K562 (cell line): ENCODE data around the gene PDE6D. TPM values are rescaled to one million over a fixed set of nuclear protein-coding genes. Genes with fewer than 3 reads are reported as not detected.

Experiments used
- CEBPG ChIP-seq, 3 experiments: fragments of 200-800 bp in 1 of 3; sonication (Bioruptor generic) in 1 of 3; sonication (generic) in 1 of 3; formaldehyde crosslinking in 1 of 3; IDR thresholded peaks in 2 of 3; conservative IDR thresholded peaks in 1 of 3; 2 replicates each; pipeline versions ENCODE4 v1.6.1 to v1.8.0; 2016 to 2022; ENCODE audit warnings: missing compliant biosample characterization in 2 of 3, missing genetic modification characterization in 2 of 3, mild to moderate bottlenecking in 1 of 3, missing genetic modification reagents in 1 of 3
- COPS2 ChIP-seq: fragments of 450-650 bp; conservative IDR thresholded peaks from 2 replicates; pipeline ENCODE4 v1.6.1; 2016; ENCODE audit warnings: mild to moderate bottlenecking, moderate library complexity
- CREM ChIP-seq: IDR thresholded peaks from 2 replicates; pipeline ENCODE4 v1.6.1; 2014; ENCODE audit warnings: antibody characterized with exemption, low read depth
- GABPB1 ChIP-seq: sonication (generic); formaldehyde crosslinking; IDR thresholded peaks from 2 replicates; pipeline ENCODE4 v1.8.0; 2022; ENCODE audit warnings: mild to moderate bottlenecking, missing genetic modification reagents
- HMG20B ChIP-seq: fragments of 250-450 bp; sonication (Bioruptor Pico); IDR thresholded peaks from 2 replicates; pipeline ENCODE4 v1.5.0; 2021; ENCODE audit warnings: mild to moderate bottlenecking
- IFI16 ChIP-seq: fragments of 250-450 bp; sonication (Bioruptor Pico); IDR thresholded peaks from 2 replicates; pipeline ENCODE4 v2.1.2; 2022; ENCODE audit warnings: mild to moderate bottlenecking, inconsistent platforms
- OTX1 ChIP-seq: fragments of 450-650 bp; formaldehyde crosslinking; IDR thresholded peaks from 2 replicates; pipeline ENCODE4 v1.4.0; 2022; ENCODE audit warnings: mild to moderate bottlenecking
- POLR2G ChIP-seq: fragments of 200-400 bp; formaldehyde crosslinking; IDR thresholded peaks from 2 replicates; pipeline ENCODE4 v1.6.1; 2017; ENCODE audit warnings: low read depth, mild to moderate bottlenecking, antibody characterized with exemption, low read length, moderate library complexity
- POU5F1 ChIP-seq: fragments of 150-350 bp; IDR thresholded peaks from 2 replicates; pipeline ENCODE4 v1.6.1; 2014; ENCODE audit warnings: borderline replicate concordance, low read length, low read depth, mild to moderate bottlenecking; ENCODE audit not compliant: partially characterized antibody
- PREB ChIP-seq: sonication (generic); formaldehyde crosslinking; IDR thresholded peaks from 2 replicates; pipeline ENCODE4 v1.8.1; 2023; ENCODE audit warnings: mild to moderate bottlenecking, missing genetic modification reagents
- RBFOX2 ChIP-seq: fragments of 200-400 bp; formaldehyde crosslinking; IDR thresholded peaks from 2 replicates; pipeline ENCODE4 v1.6.1; 2017; ENCODE audit warnings: low read depth, mild to moderate bottlenecking, low read length, moderate library complexity
- RUNX1 ChIP-seq: sonication (generic); IDR thresholded peaks from 2 replicates; pipeline ENCODE4 v1.6.1; 2016; ENCODE audit warnings: antibody characterized with exemption, low read depth
- SAFB2 ChIP-seq: fragments of 200-400 bp; formaldehyde crosslinking; IDR thresholded peaks from 2 replicates; pipeline ENCODE4 v1.6.1; 2018; ENCODE audit warnings: borderline replicate concordance, low read length, low read depth, moderate library complexity; ENCODE audit not compliant: severe bottlenecking
- SETDB1 ChIP-seq: IDR thresholded peaks from one replicate; pipeline ENCODE4 v1.6.1; 2012; ENCODE audit warnings: low read length, control low read depth, inconsistent platforms
- SNIP1 ChIP-seq: fragments of 450-650 bp; IDR thresholded peaks from 2 replicates; pipeline ENCODE4 v1.7.1; 2017; ENCODE audit warnings: low read depth, mild to moderate bottlenecking
- TAF9B ChIP-seq: fragments of 450-650 bp; IDR thresholded peaks from 2 replicates; pipeline ENCODE4 v1.6.1; 2018; ENCODE audit warnings: mild to moderate bottlenecking; ENCODE audit not compliant: partially characterized antibody
- ZNF518B ChIP-seq: fragments of 250-450 bp; sonication (Bioruptor Pico); IDR thresholded peaks from 2 replicates; pipeline ENCODE4 v1.5.0; 2021; ENCODE audit warnings: mild to moderate bottlenecking, moderate library complexity
- ZNF830 ChIP-seq: fragments of 250-450 bp; sonication (Bioruptor Pico); IDR thresholded peaks from 2 replicates; pipeline ENCODE4 v1.5.0; 2021; ENCODE audit warnings: mild to moderate bottlenecking
- polyA plus RNA-seq, 8 experiments: library from polyadenylated mRNA; depleted of rRNA in 4 of 8; stranded (reverse) in 5 of 8; unstranded in 3 of 8; fragments of >200 nt; fragmentation: Nextera tagmentation in 2 of 8; fragmentation: Illumina TruSeq in 1 of 8; extraction: Ambion mirVana in 2 of 8; extraction: Trizol in 1 of 8; gene quantifications; 2 replicates each; pipeline versions ENCODE4 v1.2.1 to v1.2.3, GENCODE V29; 2011 to 2014; ENCODE audit warnings: inconsistent platforms in 1 of 8, missing spikeins in 1 of 8
- total RNA-seq, 7 experiments: library from RNA; depleted of rRNA in 6 of 7; stranded (reverse); fragments of >200 nt in 6 of 7; fragmentation: Illumina TruSeq in 2 of 7; extraction: Trizol in 2 of 7; gene quantifications; 2 replicates each; pipeline versions ENCODE4 v1.2.1 to v1.2.3, GENCODE V29; 2011 to 2021; ENCODE audit warnings: low replicate concordance in 1 of 7
- TF ChIP-seq, protein P1 (sequence below): fragments of 200-800 bp; sonication (Bioruptor generic); IDR thresholded peaks from 2 replicates; pipeline ENCODE4 v1.6.1; 2017; ENCODE audit warnings: missing genetic modification characterization, missing compliant biosample characterization
- TF ChIP-seq, protein P2 (sequence below), 2 experiments: fragments of 200-800 bp in 1 of 2; sonication (Bioruptor generic) in 1 of 2; sonication (generic) in 1 of 2; formaldehyde crosslinking in 1 of 2; IDR thresholded peaks in 1 of 2; conservative IDR thresholded peaks in 1 of 2; 2 replicates each; pipeline versions ENCODE4 v1.5.0 to v1.6.1; 2016 to 2020; ENCODE audit warnings: missing compliant biosample characterization in 1 of 2, missing genetic modification characterization in 1 of 2, missing genetic modification reagents in 1 of 2

The PDE6D gene
- total and polyA plus RNA-seq, 9 of the 15 experiments (the other 6 are each of a cell fraction or from before 2014, with no cell fraction given) = 0.65 to 11.6 (median 7.0) TPM

- peak; percentile 73 for TF ChIP-seq POLR2G
- no peak for TF ChIP-seq HMG20B (CRISPR knock-in tag)
- TF ChIP-seq, protein P1, sequence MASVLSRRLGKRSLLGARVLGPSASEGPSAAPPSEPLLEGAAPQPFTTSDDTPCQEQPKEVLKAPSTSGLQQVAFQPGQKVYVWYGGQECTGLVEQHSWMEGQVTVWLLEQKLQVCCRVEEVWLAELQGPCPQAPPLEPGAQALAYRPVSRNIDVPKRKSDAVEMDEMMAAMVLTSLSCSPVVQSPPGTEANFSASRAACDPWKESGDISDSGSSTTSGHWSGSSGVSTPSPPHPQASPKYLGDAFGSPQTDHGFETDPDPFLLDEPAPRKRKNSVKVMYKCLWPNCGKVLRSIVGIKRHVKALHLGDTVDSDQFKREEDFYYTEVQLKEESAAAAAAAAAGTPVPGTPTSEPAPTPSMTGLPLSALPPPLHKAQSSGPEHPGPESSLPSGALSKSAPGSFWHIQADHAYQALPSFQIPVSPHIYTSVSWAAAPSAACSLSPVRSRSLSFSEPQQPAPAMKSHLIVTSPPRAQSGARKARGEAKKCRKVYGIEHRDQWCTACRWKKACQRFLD (CRISPR knock-in tag) = no peak; the same call in none of the 2 replicates
- no peak for TF ChIP-seq IFI16
- no peak for TF ChIP-seq ZNF830
- TF ChIP-seq TAF9B = no peak
- no peak for TF ChIP-seq SNIP1
- TF ChIP-seq OTX1 = no peak
- no peak for TF ChIP-seq PREB (CRISPR knock-in tag)
- no peak for TF ChIP-seq POU5F1
- no peak for TF ChIP-seq CEBPG (CRISPR knock-in tag; IDR thresholded peaks at IDR 0.05)
- TF ChIP-seq CEBPG (tag; conservative IDR thresholded peaks at IDR 0.05 in 1 of 2, IDR thresholded peaks at IDR 0.05 in 1 of 2) = no peak
- TF ChIP-seq, protein P2, sequence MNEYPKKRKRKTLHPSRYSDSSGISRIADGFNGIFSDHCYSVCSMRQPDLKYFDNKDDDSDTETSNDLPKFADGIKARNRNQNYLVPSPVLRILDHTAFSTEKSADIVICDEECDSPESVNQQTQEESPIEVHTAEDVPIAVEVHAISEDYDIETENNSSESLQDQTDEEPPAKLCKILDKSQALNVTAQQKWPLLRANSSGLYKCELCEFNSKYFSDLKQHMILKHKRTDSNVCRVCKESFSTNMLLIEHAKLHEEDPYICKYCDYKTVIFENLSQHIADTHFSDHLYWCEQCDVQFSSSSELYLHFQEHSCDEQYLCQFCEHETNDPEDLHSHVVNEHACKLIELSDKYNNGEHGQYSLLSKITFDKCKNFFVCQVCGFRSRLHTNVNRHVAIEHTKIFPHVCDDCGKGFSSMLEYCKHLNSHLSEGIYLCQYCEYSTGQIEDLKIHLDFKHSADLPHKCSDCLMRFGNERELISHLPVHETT (CRISPR knock-in tag; conservative IDR thresholded peaks at IDR 0.05 in 1 of 2, IDR thresholded peaks at IDR 0.05 in 1 of 2) = peak in 1 of 2 experiments; percentile 52; a peak in 1 of 4 replicates
- TF ChIP-seq GABPB1 (CRISPR knock-in tag) = no peak
- TF ChIP-seq RUNX1 = no peak
- no peak for TF ChIP-seq SETDB1
- no peak for TF ChIP-seq ZNF518B (CRISPR knock-in tag)
- TF ChIP-seq RBFOX2 = peak; percentile 70
- TF ChIP-seq COPS2 = no peak
- TF ChIP-seq SAFB2 = no peak
- TF ChIP-seq CREM = no peak
Measured at GRCh38 chr2:231709636-231709980, 71.5 kb downstream of the PDE6D start (continued).
